GM19351 (cell line): Measurements from ENCODE around the gene MED17.

Experiments used
- ATAC-seq: cut with Tn5 transposase; IDR thresholded peaks from one replicate; pipeline ENCODE4 v1.9.1; 2021; ENCODE audit warnings: mild to moderate bottlenecking, moderate library complexity; ENCODE audit not compliant: unreplicated experiment

Gene MED17

GRCh38 chr11:93846411-93846810, 62.3 kb downstream of the MED17 start:
- no peak for ATAC-seq

GRCh38 chr11:93849201-93849600, 65.1 kb downstream of the MED17 start:
- no peak for ATAC-seq

- ATAC-seq, result no peak
Observed at GRCh38 chr11:93849751-93850593, 65.9 kb downstream of the MED17 start.

- no peak for ATAC-seq
Observed at GRCh38 chr11:93850594-93851018, 66.5 kb downstream of the MED17 start, which contains the start of gene VSTM5. TSS of gene VSTM5 (minus strand) at chr11:93850618. CDS start at chr11:93850502, 116 bp downstream.

GRCh38 chr11:93852242-93852641, 68.2 kb downstream of the MED17 start:
- ATAC-seq, result no peak

- no peak for ATAC-seq
Observed at GRCh38 chr11:93857413-93858120, 73.5 kb downstream of the MED17 start.

- no peak for ATAC-seq
Observed at GRCh38 chr11:93858121-93858775, 74.2 kb downstream of the MED17 start.

- no peak for ATAC-seq
Observed at GRCh38 chr11:93861808-93862207, 77.7 kb downstream of the MED17 start.
